Camera-type eye (tissue), 1 donor: ENCODE data around the gene CAPS2. TPM values are rescaled to one million over a fixed set of nuclear protein-coding genes. Genes with fewer than 3 reads are reported as not detected.

Experiments used
- total RNA-seq: library from RNA; depleted of rRNA; stranded (reverse); fragments of >200 nt; gene quantifications from one replicate; pipeline ENCODE4 v1.2.3, GENCODE V29; 2014

The CAPS2 gene
- total RNA-seq, result 31.2 TPM

GRCh38 chr12:75329918-75330826 is at the start of gene CAPS2:
Gene CAPS2, minus strand, starts transcription at chr12:75330324. Its CDS starts 3,826 bp downstream, at chr12:75326498.

GRCh38 chr12:75334384-75335030 is 4.4 kb upstream of the CAPS2 start, which contains the start of gene GLIPR1L1:
Gene GLIPR1L1, plus strand, starts transcription at chr12:75334670. Its CDS starts 59 bp downstream, at chr12:75334729.

Other genes starting within 250 kb of the CAPS2 start
- gene KCNC2, start 120.5 kb downstream of the CAPS2 start, total RNA-seq, result 7.5 TPM
- gene GLIPR1L1, start 4.3 kb upstream of the CAPS2 start, total RNA-seq, result not detected
- gene GLIPR1L2, start 60.8 kb upstream of the CAPS2 start, total RNA-seq, result 4.5 TPM
- 12.7 TPM for gene GLIPR1, start 150.4 kb upstream of the CAPS2 start, total RNA-seq
- gene KRR1, start 181.3 kb upstream of the CAPS2 start, total RNA-seq, result 87.6 TPM